Measurements from ENCODE around the gene RAMACL. TPM values are rescaled to one million over a fixed set of nuclear protein-coding genes. Genes with fewer than 3 reads are reported as not detected.

Gene RAMACL
- total and polyA plus RNA-seq, 12 donors = 0.20 to 2.4 (median 0.63) TPM

GRCh38 chr6:166534658-166535406, 51.6 kb downstream of the RAMACL start:
- no peak for DNase-seq
- no peak for TF ChIP-seq CTCF (IDR thresholded peaks at IDR 0.05)
- 96 to 97% methylated on average over 17 of the region's 17 CpGs for WGBS, 2 donors
- peaks cover 0 to 87% (median 40%) of the 10 kb centered on the region in 9 donors for H3K36me3 ChIP-seq
- no peak for ATAC-seq
- no peaks in the 10 kb centered on the region for H3K27me3 ChIP-seq
- H3K27ac ChIP-seq = no peak overlapping the region
- H3K4me1 ChIP-seq = peaks cover 0 to 9% (median 5%) of the 10 kb centered on the region in 9 donors
- no peaks in the 10 kb centered on the region for H3K9me3 ChIP-seq
- no peak overlapping the region for H3K4me3 ChIP-seq
- intact Hi-C loops (cut with DNase I) = no loop called here

GRCh38 chr6:166533205-166533824, 53.2 kb downstream of the RAMACL start:
- Histone ChIP-seq H3K27me3 (no peaks in the 10 kb centered on the region), H3K36me3 (peaks cover 0 to 93% (median 43%) of the 10 kb centered on the region in 9 donors), H3K27ac (no peak overlapping the region), H3K9me3 (no peaks in the 10 kb centered on the region), H3K4me3 (no peak overlapping the region), H3K4me1 (no peaks in the 10 kb centered on the region)
- DNase-seq = no peak
- 94 to 95% methylated on average over 15 of the region's 15 CpGs for WGBS, 2 donors
- ATAC-seq = peak in 1 of 8 donors; percentile 41
- no peak for TF ChIP-seq CTCF (IDR thresholded peaks at IDR 0.05)
- intact Hi-C loops (cut with DNase I) = no loop called here

Other genes starting within 250 kb of the RAMACL start
- gene SFT2D1, start 244.1 kb downstream of the RAMACL start, total RNA-seq = 10 to 100 TPM; 15.6 to 28.1 (median 21.4) TPM
- gene SFT2D1, start 244.1 kb downstream of the RAMACL start, polyA plus RNA-seq = 10 to 100 TPM; 35.9 to 43.6 TPM
- gene MPC1, start 203.7 kb downstream of the RAMACL start, total RNA-seq = 100 to 1,000 TPM; 276 to 736 (median 588) TPM
- 100 to 1,000 TPM; 358 to 359 TPM for gene MPC1, start 203.7 kb downstream of the RAMACL start, polyA plus RNA-seq
- 10 to 100 TPM; 47.7 to 91.4 (median 76.0) TPM for gene RPS6KA2, start 40.6 kb upstream of the RAMACL start, total RNA-seq
- 10 to 100 TPM; 20.3 to 65.2 TPM for gene RPS6KA2, start 40.6 kb upstream of the RAMACL start, polyA plus RNA-seq

Measured in heart right ventricle (tissue), 16 donors.